ENCODE data around the gene NRF1. TPM values are rescaled to one million over a fixed set of nuclear protein-coding genes. Genes with fewer than 3 reads are reported as not detected.

Gene NRF1
- total RNA-seq, 2 donors from 2014 or later: 22.9 to 26.4 TPM

DNA sequence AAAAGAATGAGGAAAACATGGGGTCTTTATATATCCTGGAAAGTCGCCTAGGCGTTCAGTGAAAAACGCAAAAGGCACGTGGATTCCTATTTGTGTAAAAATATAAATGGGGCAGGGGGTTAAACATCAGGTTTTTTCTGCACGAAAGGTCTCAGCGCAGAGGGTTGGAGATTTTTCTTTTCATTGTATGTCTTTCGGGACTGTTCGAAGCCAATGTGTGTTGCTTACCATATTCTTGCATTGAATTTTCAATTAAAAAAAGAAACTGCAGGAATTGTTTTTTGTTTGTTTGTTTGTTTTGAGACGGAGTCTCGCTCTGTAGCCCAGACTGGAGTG lies 172.0 kb downstream of the NRF1 start:
- no peak for DNase-seq
- H3K27me3 ChIP-seq (ENCODE audit: control insufficient read depth, insufficient read depth, low read length, poor library complexity, severe bottlenecking): peaks cover 99% of the 10 kb centered on the region
- 22 to 26% methylated on average over 9 to 10 of the region's 10 CpGs for whole genome bisulfite sequencing, 2 experiments (ENCODE audit: insufficient coverage in 1 of 2, insufficient read length in 1 of 2)
- H3K27me3 Mint-ChIP-seq (ENCODE audit: insufficient read depth): peaks cover 89% of the 10 kb centered on the region
- no peaks in the 10 kb centered on the region for H3K9me3 Mint-ChIP-seq
- H3K4me3 Mint-ChIP-seq: no peak overlapping the region
- H3K36me3 Mint-ChIP-seq (ENCODE audit: low read depth): no peaks in the 10 kb centered on the region
- H3K9me3 ChIP-seq (ENCODE audit: control insufficient read depth, low read length): peaks cover 4% of the 10 kb centered on the region
- H3K27ac ChIP-seq (ENCODE audit: low read depth, low read length): no peak overlapping the region
- TF ChIP-seq, protein P1, sequence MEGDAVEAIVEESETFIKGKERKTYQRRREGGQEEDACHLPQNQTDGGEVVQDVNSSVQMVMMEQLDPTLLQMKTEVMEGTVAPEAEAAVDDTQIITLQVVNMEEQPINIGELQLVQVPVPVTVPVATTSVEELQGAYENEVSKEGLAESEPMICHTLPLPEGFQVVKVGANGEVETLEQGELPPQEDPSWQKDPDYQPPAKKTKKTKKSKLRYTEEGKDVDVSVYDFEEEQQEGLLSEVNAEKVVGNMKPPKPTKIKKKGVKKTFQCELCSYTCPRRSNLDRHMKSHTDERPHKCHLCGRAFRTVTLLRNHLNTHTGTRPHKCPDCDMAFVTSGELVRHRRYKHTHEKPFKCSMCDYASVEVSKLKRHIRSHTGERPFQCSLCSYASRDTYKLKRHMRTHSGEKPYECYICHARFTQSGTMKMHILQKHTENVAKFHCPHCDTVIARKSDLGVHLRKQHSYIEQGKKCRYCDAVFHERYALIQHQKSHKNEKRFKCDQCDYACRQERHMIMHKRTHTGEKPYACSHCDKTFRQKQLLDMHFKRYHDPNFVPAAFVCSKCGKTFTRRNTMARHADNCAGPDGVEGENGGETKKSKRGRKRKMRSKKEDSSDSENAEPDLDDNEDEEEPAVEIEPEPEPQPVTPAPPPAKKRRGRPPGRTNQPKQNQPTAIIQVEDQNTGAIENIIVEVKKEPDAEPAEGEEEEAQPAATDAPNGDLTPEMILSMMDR (conservative IDR thresholded peaks at IDR 0.05): no peak
- peaks cover 16% of the 10 kb centered on the region for H3K4me1 Mint-ChIP-seq
- H3K4me3 ChIP-seq (ENCODE audit: low read length): no peak overlapping the region
- no peak overlapping the region for H3K27ac Mint-ChIP-seq
- peaks cover 6% of the 10 kb centered on the region for H3K4me1 ChIP-seq (ENCODE audit: control insufficient read depth, insufficient read depth, low read length)
- H3K36me3 ChIP-seq (ENCODE audit: control insufficient read depth, insufficient read depth, low read length): no peaks in the 10 kb centered on the region
- H3K9ac ChIP-seq (ENCODE audit: extremely low read depth, low read length, poor library complexity, severe bottlenecking): no peak overlapping the region

- H3K9me3 ChIP-seq (ENCODE audit: control insufficient read depth, low read length): peaks cover 4% of the 10 kb centered on the region
- Mint-ChIP-seq H3K27me3 (ENCODE audit: insufficient read depth) (peaks cover 91% of the 10 kb centered on the region), H3K4me3 (no peak overlapping the region), H3K27ac (no peak overlapping the region), H3K4me1 (peaks cover 16% of the 10 kb centered on the region), H3K36me3 (ENCODE audit: low read depth) (no peaks in the 10 kb centered on the region), H3K9me3 (no peaks in the 10 kb centered on the region)
- no peak overlapping the region for H3K4me3 ChIP-seq (ENCODE audit: low read length)
- no peak overlapping the region for H3K9ac ChIP-seq (ENCODE audit: extremely low read depth, low read length, poor library complexity, severe bottlenecking)
- no peaks in the 10 kb centered on the region for H3K36me3 ChIP-seq (ENCODE audit: control insufficient read depth, insufficient read depth, low read length)
- peaks cover 99% of the 10 kb centered on the region for H3K27me3 ChIP-seq (ENCODE audit: control insufficient read depth, insufficient read depth, low read length, poor library complexity, severe bottlenecking)
- H3K27ac ChIP-seq (ENCODE audit: low read depth, low read length): no peak overlapping the region
- WGBS, 2 experiments (ENCODE audit: insufficient coverage in 1 of 2, insufficient read length in 1 of 2): 12 to 20% methylated on average over 9 to 23 of the region's 25 CpGs
- DNase-seq: peak; percentile 61
- TF ChIP-seq, protein P1 (conservative IDR thresholded peaks at IDR 0.05): no peak
- H3K4me1 ChIP-seq (ENCODE audit: control insufficient read depth, insufficient read depth, low read length): peaks cover 6% of the 10 kb centered on the region
These were observed 172.9 kb downstream of the NRF1 start for GRCh38 chr7:129784437-129784782.

DNA sequence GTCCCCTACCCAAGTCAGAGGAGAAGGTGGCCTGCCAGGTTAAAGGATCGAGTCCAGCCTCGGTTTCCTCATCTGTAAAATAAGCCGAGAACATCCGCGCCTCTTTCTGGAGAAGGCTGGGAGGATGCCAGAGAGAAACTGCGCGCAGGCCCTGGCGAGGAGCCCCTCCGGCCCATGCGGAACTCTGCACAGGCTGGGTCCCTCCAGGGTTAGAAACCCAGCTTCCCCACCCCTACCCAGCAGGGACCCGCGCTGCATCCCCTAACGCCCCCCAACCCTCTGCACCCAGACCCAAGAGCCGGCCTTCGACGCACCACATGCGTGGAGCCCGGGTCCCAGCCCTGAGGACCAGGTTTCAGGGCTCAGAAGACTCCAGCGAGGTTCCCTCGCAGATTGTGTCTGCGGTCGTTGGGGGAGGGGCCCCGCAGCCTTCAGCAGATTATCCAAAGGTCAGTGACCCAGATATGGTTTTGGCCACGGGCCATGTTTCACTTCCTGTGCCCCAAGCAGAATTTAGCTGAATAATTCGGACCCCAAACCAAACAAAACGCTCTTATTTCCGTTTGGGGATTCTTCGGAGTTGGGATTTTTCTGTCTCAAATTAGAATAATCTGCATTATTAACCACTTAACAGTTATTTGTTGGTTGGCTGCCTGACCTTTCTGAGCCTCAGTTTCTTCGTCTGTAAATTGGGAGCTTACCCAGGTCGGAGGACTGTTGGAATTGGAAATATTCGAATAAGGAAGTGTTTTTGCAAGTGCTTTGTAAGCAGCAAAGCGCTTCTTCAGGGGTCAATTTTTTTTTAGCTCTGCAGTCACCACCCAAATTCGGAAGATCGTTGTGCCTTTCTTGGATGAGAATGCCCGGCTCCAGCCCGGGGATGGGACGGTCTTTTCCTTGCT lies 173.5 kb downstream of the NRF1 start:
- peaks cover 97% of the 10 kb centered on the region for H3K27me3 Mint-ChIP-seq (ENCODE audit: insufficient read depth)
- peak overlapping the region; percentile 46 for H3K4me3 Mint-ChIP-seq
- TF ChIP-seq, protein P1 (conservative IDR thresholded peaks at IDR 0.05): no peak
- 3 to 7% methylated on average over 13 to 37 of the region's 37 CpGs for WGBS, 2 experiments (ENCODE audit: insufficient coverage in 1 of 2, insufficient read length in 1 of 2)
- Histone ChIP-seq H3K4me1 (ENCODE audit: control insufficient read depth, insufficient read depth, low read length) (peaks cover 6% of the 10 kb centered on the region), H3K9me3 (ENCODE audit: control insufficient read depth, low read length) (peaks cover 4% of the 10 kb centered on the region), H3K9ac (ENCODE audit: extremely low read depth, low read length, poor library complexity, severe bottlenecking) (no peak overlapping the region), H3K36me3 (ENCODE audit: control insufficient read depth, insufficient read depth, low read length) (no peaks in the 10 kb centered on the region), H3K4me3 (ENCODE audit: low read length) (peak overlapping the region; percentile 40), H3K27ac (ENCODE audit: low read depth, low read length) (no peak overlapping the region), H3K27me3 (ENCODE audit: control insufficient read depth, insufficient read depth, low read length, poor library complexity, severe bottlenecking) (peaks cover 99% of the 10 kb centered on the region)
- H3K4me1 Mint-ChIP-seq: peaks cover 16% of the 10 kb centered on the region
- no peaks in the 10 kb centered on the region for H3K9me3 Mint-ChIP-seq
- no peak overlapping the region for H3K27ac Mint-ChIP-seq
- H3K36me3 Mint-ChIP-seq (ENCODE audit: low read depth): no peaks in the 10 kb centered on the region
- peak; percentile 63 for DNase-seq

Measured in endodermal cell (in vitro differentiated cells).